Aorta (tissue), 5 donors: ENCODE results near the gene CPEB4. TPM values are rescaled to one million over a fixed set of nuclear protein-coding genes. Genes with fewer than 3 reads are reported as not detected.

Experiments used
- ATAC-seq: fragments of 200-7000 bp; cut with Tn5 transposase; one replicate; pipeline ENCODE4 v1.9.1; 2022; ENCODE audit warnings: moderate library complexity; ENCODE audit not compliant: low FRiP score
- DNase-seq, 2 donors: peaks; one replicate each; pipeline ENCODE4 v3.0.0-alpha.2; 2020
- H3K27ac ChIP-seq, 2 donors: one replicate each; pipeline ENCODE4 v1.5.1; 2013; ENCODE audit warnings: low read length in 2 of 2, mild to moderate bottlenecking in 2 of 2, moderate library complexity in 2 of 2, control low read depth in 1 of 2, inconsistent platforms in 1 of 2, low read depth in 1 of 2
- H3K27me3 ChIP-seq, 2 donors: one replicate each; pipeline ENCODE4 v1.6.1; 2013; ENCODE audit warnings: control low read depth in 1 of 2, low read length in 1 of 2, mild to moderate bottlenecking in 1 of 2, moderate library complexity in 1 of 2; ENCODE audit not compliant: insufficient read depth in 2 of 2, control insufficient read depth in 1 of 2
- H3K36me3 ChIP-seq, 2 donors: one replicate each; pipeline ENCODE4 v1.6.1; 2013; ENCODE audit warnings: control low read depth in 1 of 2, low read length in 1 of 2, mild to moderate bottlenecking in 1 of 2; ENCODE audit not compliant: insufficient read depth in 2 of 2, control insufficient read depth in 1 of 2
- H3K4me1 ChIP-seq, 2 donors: one replicate each; pipeline ENCODE4 v1.6.1; 2013; ENCODE audit warnings: low read length in 2 of 2, control low read depth in 1 of 2, mild to moderate bottlenecking in 1 of 2, moderate library complexity in 1 of 2; ENCODE audit not compliant: insufficient read depth in 2 of 2, control insufficient read depth in 1 of 2
- H3K4me3 ChIP-seq, 2 donors: one replicate each; pipeline ENCODE4 v1.5.1; 2013; ENCODE audit warnings: low read length in 2 of 2, control low read depth in 1 of 2, mild to moderate bottlenecking in 1 of 2
- H3K9me3 ChIP-seq: one replicate; pipeline ENCODE4 v1.6.1; 2013; ENCODE audit warnings: mild to moderate bottlenecking, low read length; ENCODE audit not compliant: control insufficient read depth
- WGBS, 2 donors: extraction: QIAGEN DNeasy Blood & Tissue Kit; methylation state at CpG; one replicate each; pipeline ENCODE4 v1.1.7; 2013; 5-methylcytosine and 5-hydroxymethylcytosine counted together
- intact Hi-C, 2 donors: fragments of 100-400 bp; cut with DNase I; formaldehyde crosslinking; loops; one replicate each; pipeline versions ENCODE4 v1.14.2 to v1.15.0; 2022
- polyA plus RNA-seq, 2 donors: library from polyadenylated mRNA; stranded (reverse); fragments of 200-250 nt; gene quantifications; one replicate each; pipeline ENCODE4 v1.2.3, GENCODE V29; 2013
- total RNA-seq, 2 donors: library from RNA; stranded (reverse); fragmentation: NEBNext Ultra II Directional; extraction: Animal tissue kit (Norgen Biotek cat#: 25700); gene quantifications; one replicate each; pipeline ENCODE4 v1.2.1, GENCODE V29; 2021
- donor health status: healthy with polysubstance abuse.
- donor health status: Bipolar disorder and iron deficiency.
- donor health status: DM: no; HTN: no; CAD: no.
- donor health status: DM: no; HTN: no; CAD: no.
- donor health status: DM: yes; HTN: yes; CAD: no.

The CPEB4 gene
- total and polyA plus RNA-seq, 4 donors = 9.0 to 80.1 (median 30.5) TPM

DNA sequence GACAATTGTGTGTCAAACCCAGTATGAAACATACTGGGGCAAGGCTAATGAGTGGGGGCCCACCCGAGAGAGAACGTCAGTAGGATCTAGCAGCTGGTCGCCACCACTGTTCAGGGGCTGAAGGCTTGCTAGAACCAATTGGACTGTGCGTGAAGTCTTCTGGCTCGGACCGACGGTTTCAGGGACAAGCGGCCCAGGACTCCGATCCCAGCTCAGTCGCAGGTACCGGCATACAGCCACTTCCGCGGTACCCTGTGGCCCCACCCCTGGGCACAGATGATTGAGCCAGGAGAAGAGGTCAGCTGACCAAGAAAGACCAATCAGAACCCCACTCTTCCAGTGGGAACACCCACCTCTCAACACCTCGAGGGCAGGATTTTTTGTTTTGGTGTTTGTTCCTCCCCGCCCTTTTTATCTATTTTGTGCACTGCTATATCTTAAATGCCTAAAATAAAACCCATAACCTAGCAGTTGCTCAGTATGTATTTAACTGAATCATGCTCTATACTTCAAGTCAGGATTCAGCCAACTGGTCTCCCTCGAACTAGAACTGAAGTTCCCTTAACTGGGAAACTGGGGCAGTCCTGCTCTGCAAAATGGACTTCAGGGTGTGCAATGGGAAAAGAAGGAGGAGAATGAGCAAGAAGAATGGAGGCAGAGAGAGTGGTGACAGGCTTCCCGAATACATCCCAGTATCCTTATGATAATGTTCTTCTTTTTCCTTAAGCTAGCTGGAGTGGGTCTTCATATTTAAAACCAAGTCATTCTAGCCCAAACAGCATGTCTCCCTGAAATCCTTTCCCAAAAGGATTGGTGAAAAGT is 21.1 kb upstream of the CPEB4 start:
- no peak for ATAC-seq

DNA sequence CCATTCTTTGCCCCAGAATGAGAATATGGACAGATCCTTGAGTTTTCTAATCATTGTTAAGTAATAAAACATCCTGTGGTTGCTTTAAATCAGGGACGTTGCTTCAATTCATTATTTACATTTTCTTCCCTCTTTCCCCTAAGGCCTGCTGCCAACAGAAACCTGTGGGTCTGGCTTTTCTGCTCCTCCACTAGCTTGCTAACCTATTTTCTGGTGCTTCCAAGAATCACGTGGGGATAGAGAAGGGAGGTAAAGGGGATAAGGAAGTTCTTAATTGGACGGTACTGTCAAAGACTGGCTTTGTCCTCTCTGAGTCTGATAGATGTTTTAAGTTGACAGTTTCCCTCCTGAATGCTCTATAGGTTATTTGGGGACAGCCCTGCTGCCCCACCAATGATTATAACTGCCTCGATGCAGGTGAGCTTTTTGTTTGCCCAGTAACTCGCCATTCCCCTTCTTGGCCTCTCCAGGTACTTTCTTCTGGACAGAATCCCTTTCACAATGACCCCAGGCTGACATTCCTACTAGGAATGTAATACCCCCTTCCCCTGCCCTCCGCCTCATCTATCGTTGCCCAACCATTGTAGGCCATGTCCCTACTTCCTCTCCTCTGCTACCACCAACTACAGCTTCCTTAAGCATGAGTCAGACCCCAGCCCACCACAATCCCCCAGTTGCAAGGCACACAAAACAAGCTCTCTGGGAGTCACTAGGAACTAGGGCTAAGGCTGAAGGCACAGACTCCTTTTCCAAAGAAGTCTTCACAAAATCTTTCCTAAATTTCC is 19.9 kb upstream of the CPEB4 start:
- Histone ChIP-seq H3K27ac (no peak overlapping the region), H3K9me3 (no peaks in the 10 kb centered on the region), H3K27me3 (no peaks in the 10 kb centered on the region), H3K4me3 (no peak overlapping the region), H3K4me1 (no peaks in the 10 kb centered on the region), H3K36me3 (no peaks in the 10 kb centered on the region)
- 62 to 65% methylated on average over 7 of the region's 7 CpGs for WGBS, 2 donors
- intact Hi-C loops = no loop called here
- ATAC-seq (no peak), DNase-seq (no peak)

More for the DNA sequence above, 21.1 kb upstream of the CPEB4 start:
- 97 to 98% methylated on average over 17 of the region's 17 CpGs for WGBS, 2 donors
- intact Hi-C loops = no loop called here
- no peaks in the 10 kb centered on the region for H3K4me1 ChIP-seq
- DNase-seq = no peak
- H3K9me3 ChIP-seq = no peaks in the 10 kb centered on the region
- no peaks in the 10 kb centered on the region for H3K27me3 ChIP-seq
- no peak overlapping the region for H3K27ac ChIP-seq
- H3K36me3 ChIP-seq = no peaks in the 10 kb centered on the region
- no peak overlapping the region for H3K4me3 ChIP-seq

DNA sequence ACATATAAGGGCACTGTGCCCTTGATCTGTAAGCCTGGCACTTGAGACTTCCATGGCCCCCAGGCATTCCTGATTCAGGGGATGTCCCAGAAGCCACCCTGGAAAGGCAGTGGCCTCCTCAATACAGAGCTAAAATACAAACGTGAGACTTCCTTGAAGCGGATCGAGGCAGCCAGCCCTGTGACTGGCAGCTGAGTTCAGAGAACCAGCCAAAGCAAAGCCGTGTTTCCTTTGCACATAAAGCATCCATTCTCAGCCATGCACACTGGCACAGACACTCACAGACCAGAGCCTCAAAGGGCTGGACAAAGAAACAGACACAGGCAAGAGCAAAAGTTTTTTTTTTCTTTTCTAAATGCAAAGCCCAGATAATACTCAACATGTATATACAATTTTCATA is 18.8 kb upstream of the CPEB4 start:
- Histone ChIP-seq H3K27me3 (no peaks in the 10 kb centered on the region), H3K27ac (no peak overlapping the region), H3K36me3 (no peaks in the 10 kb centered on the region), H3K4me1 (no peaks in the 10 kb centered on the region), H3K9me3 (no peaks in the 10 kb centered on the region), H3K4me3 (no peak overlapping the region)
- no peak for DNase-seq
- ATAC-seq = no peak
- WGBS, 2 donors = 1 to 9% methylated on average over 4 of the region's 4 CpGs
- intact Hi-C loops = no loop called here

GRCh38 chr5:173872957-173873305 is 15.2 kb upstream of the CPEB4 start:
- no peaks in the 10 kb centered on the region for H3K4me1 ChIP-seq
- ATAC-seq = peak; percentile 50
- no peaks in the 10 kb centered on the region for H3K9me3 ChIP-seq
- H3K4me3 ChIP-seq = no peak overlapping the region
- 91 to 93% methylated on average over 9 of the region's 9 CpGs for WGBS, 2 donors
- H3K36me3 ChIP-seq = no peaks in the 10 kb centered on the region
- intact Hi-C loops = no loop called here
- H3K27ac ChIP-seq = no peak overlapping the region
- H3K27me3 ChIP-seq = no peaks in the 10 kb centered on the region
- no peak for DNase-seq

DNA sequence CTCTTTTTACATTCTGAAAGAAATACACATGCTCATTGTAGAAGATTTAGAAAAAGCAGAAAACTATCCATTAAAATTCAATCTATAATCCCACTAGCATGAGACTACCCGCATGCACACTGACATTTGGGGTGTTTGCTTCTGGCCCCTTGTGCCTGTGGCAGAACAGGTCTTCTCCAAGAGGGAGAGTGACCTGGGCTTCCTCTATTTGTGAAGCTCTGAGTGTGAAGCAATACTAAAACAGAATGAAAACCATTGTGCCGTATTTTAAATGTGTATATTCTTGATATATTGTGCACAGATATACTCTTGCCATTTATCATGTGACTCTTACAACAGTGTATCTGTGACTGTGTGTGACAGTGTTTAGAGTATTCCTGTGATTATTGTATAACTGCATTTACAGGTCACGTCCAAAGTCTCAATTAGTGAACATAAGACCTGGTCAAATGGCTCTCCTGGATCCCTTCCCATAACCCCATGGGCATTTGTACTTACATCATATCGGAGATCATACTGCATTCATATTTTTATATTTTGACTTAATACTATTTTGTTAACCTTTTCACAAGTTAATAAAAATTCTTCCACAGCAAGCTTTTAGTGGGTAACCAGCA is 14.7 kb upstream of the CPEB4 start:
- no peaks in the 10 kb centered on the region for H3K27me3 ChIP-seq
- DNase-seq (no peak), ATAC-seq (no peak)
- H3K4me1 ChIP-seq = no peaks in the 10 kb centered on the region
- H3K9me3 ChIP-seq = no peaks in the 10 kb centered on the region
- no peaks in the 10 kb centered on the region for H3K36me3 ChIP-seq
- intact Hi-C loops = no loop called here
- no peak overlapping the region for H3K4me3 ChIP-seq
- 93 to 95% methylated on average over 4 of the region's 4 CpGs for WGBS, 2 donors
- no peak overlapping the region for H3K27ac ChIP-seq

DNA sequence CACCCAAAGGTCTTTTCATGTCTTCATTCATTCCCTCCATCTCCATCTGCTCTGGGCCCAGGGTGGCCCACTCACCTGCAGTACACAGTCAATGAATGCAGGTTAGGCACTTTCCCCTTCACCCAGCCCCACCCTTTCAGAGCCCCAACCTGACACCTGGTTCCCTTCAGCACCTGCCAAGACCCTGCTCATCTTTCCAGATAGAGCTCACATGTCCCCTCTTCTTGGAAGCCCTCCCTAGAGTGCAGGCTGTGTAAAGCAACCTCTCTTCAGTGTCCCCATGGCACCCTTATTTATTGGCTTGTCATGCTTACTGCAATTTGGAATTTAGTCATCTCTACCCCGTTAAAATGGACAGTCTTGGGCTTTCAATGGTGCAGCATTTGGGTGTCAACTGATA is 13.0 kb upstream of the CPEB4 start:
- no peak overlapping the region for H3K4me3 ChIP-seq
- no peak for DNase-seq
- H3K27me3 ChIP-seq = no peaks in the 10 kb centered on the region
- 68 to 69% methylated on average over 1 of the region's 1 CpG for WGBS, 2 donors
- H3K27ac ChIP-seq = no peak overlapping the region
- no peak for ATAC-seq
- H3K4me1 ChIP-seq = no peaks in the 10 kb centered on the region
- no peaks in the 10 kb centered on the region for H3K36me3 ChIP-seq
- no peaks in the 10 kb centered on the region for H3K9me3 ChIP-seq
- intact Hi-C loops = no loop called here

DNA sequence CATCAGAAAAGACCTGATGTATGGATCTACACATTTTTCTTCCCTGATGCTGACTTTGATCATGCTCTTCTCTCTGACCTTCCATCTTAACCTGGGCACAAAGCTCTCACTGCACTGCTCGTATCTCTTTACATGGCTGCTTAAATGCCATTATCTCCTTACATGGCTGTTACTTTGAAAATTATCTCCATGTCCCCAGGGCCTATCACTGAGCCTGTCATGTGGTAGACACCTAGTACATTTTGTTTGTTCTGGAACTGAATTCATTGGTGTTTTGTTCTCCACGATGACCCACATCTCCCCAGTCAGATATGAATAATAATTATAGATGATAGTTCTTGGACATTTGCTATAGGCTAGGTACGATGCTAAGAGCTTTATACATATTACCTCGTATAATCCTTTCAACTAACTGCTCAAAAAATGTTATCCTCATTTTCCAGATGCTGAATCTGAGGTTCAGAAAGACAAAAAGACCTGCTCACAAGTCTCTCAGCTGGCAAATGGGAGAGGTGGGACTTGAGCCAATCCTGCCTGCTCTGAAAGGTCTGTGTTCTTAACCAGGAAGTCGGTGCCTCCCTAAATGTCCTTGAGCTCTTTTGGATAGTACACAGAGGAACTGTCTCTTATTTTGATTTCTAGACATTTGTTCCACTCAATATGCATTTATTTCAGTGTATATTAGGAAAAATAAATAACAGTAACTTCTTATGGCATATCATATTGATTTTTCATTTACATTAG is 9.8 kb upstream of the CPEB4 start:
- no peak for DNase-seq
- intact Hi-C loops = no loop called here
- ATAC-seq = no peak

DNA sequence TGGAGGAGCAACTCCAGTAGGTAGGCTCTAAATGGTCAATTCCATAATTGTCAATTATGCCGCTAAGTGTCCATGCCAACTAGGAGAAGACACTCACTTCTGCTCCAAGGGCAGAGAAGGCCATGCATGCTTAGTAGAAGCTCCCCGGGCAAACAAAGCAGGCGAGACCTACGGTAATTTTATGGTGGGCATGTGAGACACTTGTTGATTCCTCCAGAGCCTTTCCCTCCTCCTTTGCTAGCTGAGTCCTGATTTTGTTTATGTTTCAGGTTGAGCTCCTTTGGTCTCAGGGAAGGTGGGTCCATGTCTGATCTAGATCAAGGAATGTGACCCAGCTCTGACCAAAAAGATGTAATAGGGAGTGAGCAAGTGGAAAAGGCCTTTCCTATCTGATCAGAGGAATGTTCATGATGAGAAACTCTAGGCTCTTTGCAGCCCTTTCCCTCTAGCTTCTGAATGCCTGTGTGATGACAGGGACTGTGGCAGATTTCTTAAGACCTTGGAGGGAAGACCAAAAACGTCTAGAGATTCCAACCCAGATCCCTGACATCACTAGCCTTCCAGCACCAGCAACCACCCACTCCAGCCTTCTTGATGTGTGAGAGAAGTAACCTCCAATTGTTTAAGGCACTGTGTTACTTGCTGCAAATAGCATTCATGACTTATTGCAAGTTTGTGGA is 7.7 kb upstream of the CPEB4 start:
- Histone ChIP-seq H3K36me3 (no peaks in the 10 kb centered on the region), H3K4me3 (no peak overlapping the region), H3K27ac (no peak overlapping the region), H3K4me1 (no peaks in the 10 kb centered on the region), H3K27me3 (no peaks in the 10 kb centered on the region), H3K9me3 (no peaks in the 10 kb centered on the region)
- no peak for ATAC-seq
- WGBS, 2 donors = 84 to 86% methylated on average over 5 of the region's 5 CpGs
- DNase-seq = no peak
- intact Hi-C loops = loop anchor here in 1 of 2 donors (10.0 kb wide), 1 partner anchor 116 kb away; no protein-coding TSS in a partner anchor

More for the DNA sequence above, 9.8 kb upstream of the CPEB4 start:
- Histone ChIP-seq H3K27me3 (no peaks in the 10 kb centered on the region), H3K4me1 (no peaks in the 10 kb centered on the region), H3K27ac (no peak overlapping the region), H3K36me3 (no peaks in the 10 kb centered on the region), H3K9me3 (no peaks in the 10 kb centered on the region), H3K4me3 (no peak overlapping the region)
- 55 to 60% methylated on average over 5 of the region's 5 CpGs for WGBS, 2 donors
